Putamen (tissue), 1 donor: ENCODE data around the gene PCDHGA4.
"Not testable (repeated sequence)": the region's sequence is repeated elsewhere in the genome, so short reads cannot be mapped to it uniquely, and the experiment has no call there.

Source experiments
- DNase-seq: peaks from one replicate; pipeline ENCODE4 v3.0.0-alpha.2; 2016; ENCODE audit warnings: low spot score

PCDHGA4 gene

DNA sequence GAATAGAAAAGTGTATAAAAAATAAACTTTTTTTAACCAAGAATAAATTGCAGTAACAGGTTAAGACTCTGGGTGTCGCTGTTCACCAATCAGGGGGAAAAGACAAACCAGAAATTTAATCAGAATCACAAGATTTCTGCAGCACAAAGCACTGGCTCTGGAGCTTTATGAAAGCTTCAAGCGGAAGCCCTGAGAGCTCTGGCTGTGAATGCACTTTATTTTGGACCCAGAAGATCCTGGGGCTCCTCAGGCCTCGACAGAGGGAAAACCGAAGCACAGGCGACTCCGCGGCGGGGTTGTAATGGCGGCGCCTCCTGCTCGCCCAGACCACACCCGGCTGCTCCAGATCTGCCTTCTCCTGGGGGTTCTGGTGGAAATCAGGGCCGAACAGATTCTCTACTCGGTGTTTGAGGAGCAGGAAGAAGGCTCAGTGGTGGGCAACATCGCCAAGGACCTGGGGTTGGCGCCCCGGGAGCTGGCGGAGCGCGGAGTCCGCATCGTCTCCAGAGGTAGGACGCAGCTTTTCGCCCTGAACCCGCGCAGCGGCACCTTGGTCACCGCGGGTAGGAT, at the start of gene PCDHGA4:
Gene PCDHGA4, plus strand, starts transcription at position 122 of the 570 bp plus-strand sequence. Its CDS starts 87 bp downstream, at position 209.
- no peak for DNase-seq

DNA sequence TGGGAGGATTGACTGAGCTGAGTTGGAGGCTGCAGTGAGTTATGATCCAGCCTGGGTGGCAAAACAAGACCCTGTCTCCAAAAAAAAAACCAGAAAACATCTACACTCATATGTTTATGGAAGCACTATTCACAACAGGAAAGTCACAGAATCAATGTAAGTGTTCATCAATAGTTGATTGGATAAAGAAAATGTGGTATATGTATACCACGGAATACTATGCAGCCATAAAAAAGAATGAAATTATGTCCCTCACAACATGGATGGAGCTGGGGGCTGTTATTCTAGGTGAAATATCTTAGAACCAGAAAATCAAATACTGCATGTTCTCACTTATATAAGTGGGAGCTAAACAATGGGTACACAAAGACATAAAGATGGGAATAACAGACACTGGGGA, 48.2 kb upstream of the PCDHGA4 start:
- DNase-seq = no peak

DNA sequence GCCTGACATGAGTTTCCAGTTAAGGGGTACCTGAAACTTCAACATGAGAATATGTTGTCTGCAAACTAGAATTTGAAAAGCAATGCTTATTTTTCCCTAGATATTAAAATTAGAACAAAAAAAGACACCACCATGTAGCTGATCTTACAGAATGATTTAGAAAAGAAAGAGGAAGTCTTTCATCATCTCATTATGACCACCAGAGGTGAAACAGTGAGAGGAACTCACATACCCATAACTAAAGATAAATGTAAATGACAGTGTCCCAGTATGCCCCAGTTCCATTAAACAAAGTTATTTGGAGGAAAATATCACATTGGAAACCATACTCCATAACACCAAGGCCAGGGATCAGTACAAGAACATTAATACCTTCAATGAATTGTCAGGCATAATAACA, 41.1 kb upstream of the PCDHGA4 start:
- DNase-seq = no peak

DNA sequence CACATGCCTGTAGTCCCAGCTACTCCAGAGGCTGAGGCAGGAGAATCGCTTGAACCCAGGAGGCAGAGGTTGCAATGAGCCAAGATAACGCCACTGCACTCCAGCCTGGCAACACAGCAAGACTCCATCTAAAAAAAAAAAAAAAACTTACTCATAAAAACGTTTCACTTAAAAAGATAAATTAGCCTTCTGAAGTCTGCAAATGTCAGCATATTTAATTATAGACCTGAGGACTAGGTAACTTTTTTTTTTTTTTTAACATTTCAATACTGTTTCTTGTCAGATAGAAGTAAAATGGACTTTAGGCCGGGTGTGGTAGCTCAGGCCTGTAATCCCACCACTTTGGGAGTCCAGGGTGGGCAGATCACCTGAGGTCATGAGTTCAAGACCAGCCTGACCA, 37.9 kb upstream of the PCDHGA4 start:
- not testable (repeated sequence) for DNase-seq

DNA sequence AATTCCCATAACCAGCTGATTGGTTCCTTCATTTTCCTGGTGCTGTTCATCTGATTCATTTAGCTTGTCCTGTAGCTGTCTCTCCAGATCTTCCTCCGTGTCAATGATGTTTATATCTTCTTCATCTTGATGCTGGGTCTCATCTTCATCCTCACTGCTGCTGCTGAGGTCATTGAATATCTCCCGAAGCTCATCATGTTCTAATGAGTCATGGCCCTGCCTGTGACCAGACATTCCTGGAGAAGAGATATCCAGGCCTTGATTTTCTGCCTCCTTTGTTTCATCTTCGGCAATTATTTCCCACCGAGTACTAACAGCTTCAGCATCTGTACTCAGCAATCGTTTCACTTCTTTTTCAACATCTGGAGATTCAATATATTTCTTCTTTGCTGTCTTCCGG, 35.6 kb upstream of the PCDHGA4 start:
- no peak for DNase-seq

DNA sequence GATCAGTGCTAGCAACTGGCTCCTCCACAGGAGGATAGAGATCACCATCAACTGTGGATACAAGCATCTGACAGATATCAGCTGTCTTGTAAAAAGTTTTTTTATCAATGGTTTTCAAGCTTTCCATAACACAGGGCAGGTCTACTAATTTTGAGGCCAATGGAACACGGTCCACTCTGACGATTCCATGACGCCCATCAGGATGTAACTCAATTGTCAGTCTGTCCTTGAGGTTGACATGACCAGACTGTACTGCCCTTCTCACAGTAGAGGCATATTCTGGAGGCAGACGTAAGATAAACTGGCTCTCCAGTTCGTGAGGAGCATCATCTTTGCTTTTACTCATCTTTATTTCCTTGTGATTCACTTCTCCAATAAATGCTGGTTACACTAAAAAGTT, 35.1 kb upstream of the PCDHGA4 start:
- DNase-seq = no peak

DNA sequence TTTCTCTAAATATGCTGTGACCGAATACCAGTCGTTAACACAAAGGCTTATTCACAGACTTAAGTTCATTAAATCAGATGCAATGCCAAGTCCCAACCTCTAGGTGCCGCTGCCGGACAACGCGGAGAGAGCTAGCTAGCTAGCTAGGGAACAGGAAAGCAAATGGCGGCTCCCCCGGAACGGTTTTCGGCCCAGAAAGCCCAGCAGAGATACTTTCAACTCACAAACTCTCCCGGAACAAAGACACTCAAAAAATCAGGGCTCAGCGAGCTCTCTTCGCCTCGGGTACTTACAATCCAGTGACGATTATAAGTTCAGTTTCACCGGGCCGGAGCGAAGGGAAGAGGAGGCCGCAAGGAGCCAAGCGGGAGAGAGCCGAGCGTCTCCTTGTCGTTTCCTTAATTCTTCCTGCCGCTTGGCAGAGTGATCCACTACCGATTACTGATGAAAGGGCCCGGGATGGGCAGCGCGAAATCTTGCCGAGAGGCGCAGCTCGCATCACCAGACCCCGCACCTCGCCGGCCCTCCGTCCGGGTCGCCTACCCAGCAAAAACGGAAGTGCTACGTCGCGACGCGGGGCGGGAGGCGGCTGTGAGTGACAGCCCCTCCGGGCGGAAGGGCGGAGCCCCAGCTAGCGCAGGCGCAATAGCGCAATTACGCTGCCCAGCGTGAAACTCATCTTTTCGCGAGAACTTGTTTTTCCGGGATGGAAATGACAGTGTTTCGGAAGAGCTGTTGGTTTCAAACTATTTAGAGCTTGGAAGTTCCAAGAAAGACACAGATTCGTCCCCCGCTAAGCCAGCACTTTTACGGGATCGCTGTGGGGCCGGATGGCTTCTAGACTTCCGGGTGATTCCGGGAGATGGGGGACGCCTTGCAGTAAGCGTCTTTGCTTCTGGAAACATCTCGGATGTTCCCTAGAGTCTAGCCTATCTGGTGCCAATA, 34.3 kb upstream of the PCDHGA4 start, which contains the start of gene TAF7:
Gene TAF7, minus strand, starts transcription at position 560 of the 945 bp plus-strand sequence. CDS start 740 bp downstream, outside the sequence.
- peak; percentile 93 for DNase-seq

DNA sequence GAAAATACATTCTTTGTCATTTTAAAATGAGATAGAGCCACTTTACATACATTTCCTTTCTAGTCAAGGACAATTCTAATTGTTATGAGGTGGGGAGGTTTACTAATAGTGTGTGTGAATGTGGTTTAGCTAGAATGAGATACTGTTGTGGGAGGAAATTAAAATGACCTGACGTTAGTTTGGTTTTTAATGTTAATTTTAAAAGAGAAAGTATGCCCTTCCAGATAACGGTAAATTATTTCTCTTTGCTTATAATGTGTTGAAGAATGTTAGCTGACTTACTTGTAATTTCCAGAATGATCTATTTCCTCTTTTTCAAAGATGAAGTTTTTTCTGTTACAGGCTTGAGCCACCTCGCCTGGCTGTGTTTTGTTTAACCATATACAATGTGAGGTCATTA, 32.6 kb upstream of the PCDHGA4 start:
- DNase-seq = no peak

DNA sequence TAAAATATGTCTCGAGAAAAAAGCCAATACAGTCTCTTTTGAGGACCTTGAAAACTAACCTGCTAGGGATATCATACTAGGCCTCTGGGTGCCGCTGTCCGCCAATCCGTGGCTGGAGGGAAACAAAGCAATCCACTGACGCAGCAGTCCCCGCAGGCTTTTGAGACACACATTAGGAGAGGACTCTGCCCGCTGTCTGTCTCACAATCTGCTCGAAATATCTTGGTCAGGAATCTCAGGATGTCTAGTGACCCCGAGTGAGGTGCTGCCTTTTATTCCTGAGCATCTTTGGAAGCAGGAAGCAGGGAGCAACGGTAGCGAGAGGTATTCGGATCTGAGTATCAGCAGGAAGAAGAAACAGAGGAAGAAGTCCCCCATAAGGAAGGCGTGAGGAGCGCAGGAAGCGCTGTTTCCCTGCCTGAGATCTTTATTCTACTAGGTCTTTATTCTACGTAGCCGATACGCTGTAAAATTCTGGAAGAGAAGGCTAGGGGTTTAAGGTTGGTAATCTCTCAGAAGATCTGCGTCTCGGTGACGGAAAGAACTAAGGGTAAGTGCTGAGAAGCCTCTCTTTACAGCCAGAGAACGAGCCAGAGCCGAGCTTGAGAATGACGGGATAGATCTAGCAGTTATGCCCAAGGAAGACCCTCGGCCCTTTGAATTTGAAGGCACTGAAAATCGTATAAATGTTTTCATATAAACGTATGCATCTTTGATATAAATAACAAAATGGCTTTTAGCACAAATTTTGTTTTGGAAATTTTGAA, 28.6 kb upstream of the PCDHGA4 start:
- peak; percentile 72 for DNase-seq

DNA sequence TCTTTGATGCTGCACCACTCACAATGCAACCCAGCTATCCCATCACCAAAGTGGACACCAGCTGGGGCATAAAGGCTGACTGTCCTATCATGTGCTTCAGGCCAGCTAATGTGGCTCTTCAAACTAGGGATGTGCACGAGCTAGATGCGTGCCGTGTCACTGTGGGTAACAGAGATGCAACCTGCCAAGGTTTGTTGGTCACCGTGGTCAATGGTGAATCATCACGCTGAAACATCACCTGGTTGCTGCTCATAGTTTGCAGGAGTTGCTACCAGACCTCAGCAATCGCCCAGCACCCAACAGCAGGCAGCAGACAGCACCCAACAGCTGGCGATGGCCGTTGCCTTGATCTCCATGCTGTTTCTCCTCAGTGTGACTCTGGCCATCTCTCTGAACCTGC, 26.6 kb upstream of the PCDHGA4 start:
- DNase-seq = no peak

DNA sequence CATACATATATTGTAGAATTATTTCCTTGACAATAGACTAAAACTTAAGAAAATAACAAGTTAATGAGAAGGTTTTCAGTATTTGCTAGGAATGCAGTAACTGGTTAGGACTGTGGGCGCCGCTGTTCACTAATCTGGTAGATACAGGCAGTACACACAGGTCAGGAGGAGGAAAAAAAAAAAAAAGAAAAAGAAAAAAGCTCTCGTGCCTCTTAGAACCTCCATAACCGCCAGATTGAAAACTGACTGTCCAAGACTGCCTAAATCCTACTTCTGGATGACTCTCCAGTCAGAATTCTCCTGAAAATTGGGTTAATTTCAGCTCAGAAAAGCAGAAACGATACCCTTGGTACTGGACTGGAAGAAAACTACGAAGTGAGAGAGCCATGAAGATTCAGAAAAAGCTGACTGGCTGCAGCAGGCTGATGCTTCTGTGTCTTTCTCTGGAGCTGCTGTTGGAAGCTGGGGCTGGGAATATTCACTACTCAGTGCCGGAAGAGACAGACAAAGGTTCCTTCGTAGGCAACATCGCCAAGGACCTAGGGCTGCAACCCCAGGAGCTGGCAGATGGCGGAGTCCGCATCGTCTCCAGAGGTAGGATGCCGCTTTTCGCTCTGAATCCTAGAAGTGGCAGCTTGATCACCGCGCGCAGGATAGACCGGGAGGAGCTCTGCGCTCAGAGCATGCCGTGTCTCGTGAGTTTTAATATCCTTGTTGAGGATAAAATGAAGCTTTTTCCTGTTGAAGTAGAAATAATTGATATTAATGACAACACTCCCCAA, 24.3 kb upstream of the PCDHGA4 start, which contains the start of gene PCDHGA1:
Gene PCDHGA1, plus strand, starts transcription at position 216 of the 782 bp plus-strand sequence.
- no peak for DNase-seq

DNA sequence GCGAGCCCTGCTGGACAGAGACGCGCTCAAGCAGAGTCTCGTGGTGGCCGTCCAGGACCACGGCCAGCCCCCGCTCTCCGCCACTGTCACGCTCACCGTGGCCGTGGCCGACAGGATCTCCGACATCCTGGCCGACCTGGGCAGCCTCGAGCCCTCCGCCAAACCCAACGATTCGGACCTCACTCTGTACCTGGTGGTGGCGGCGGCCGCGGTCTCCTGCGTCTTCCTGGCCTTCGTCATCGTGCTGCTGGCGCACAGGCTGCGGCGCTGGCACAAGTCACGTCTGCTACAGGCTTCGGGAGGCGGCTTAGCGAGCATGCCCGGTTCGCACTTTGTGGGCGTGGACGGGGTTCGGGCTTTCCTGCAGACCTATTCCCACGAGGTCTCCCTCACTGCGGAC, 22.2 kb upstream of the PCDHGA4 start:
- DNase-seq = not testable (repeated sequence)

DNA sequence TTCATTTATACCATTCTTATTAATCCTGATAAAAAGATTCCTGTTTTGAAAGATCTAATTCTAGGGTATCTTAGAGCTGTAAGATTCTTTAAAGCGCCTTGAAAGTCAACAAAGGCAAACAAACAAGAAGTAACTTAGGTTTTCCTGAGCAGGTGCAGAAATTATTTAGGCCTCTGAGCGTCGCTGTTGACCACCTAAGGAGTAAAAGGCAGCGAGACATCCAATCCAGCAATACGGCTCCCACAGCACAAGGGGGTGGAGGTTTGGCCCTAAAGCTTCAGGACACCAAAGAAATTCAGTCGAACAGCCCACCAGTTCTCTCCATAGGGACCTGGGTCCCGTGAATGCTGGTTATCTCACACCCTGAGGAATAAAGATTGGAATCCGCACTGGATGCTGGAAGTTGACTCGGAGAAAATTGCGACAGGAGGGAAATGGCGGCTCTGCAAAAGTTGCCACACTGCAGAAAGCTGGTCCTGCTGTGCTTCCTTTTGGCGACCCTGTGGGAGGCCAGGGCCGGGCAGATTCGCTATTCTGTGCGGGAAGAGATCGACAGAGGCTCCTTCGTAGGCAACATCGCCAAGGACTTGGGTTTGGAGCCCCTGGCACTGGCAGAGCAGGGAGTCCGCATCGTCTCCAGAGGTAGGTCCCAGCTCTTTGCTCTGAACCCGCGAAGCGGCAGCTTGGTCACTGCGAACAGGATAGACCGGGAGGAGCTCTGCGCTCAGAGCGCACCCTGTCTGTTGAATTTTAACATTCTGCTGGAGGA, 16.1 kb upstream of the PCDHGA4 start, which contains the start of gene PCDHGA2:
Gene PCDHGA2, plus strand, starts transcription at position 223 of the 769 bp plus-strand sequence.
- no peak for DNase-seq

DNA sequence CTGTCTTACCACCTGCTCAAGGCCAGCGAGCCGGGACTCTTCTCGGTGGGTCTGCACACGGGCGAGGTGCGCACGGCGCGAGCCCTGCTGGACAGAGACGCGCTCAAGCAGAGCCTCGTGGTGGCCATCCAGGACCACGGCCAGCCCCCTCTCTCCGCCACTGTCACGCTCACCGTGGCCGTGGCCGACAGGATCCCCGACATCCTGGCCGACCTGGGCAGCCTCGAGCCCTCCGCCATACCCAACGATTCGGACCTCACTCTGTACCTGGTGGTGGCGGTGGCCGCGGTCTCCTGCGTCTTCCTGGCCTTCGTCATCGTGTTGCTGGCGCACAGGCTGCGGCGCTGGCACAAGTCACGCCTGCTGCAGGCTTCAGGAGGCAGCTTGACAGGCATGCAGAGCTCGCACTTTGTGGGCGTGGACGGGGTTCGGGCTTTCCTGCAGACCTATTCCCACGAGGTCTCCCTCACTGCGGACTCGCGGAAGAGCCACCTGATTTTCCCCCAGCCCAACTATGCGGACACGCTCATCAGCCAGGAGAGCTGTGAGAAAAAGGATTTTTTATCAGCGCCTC, 14.0 kb upstream of the PCDHGA4 start:
- DNase-seq = not testable (repeated sequence)

DNA sequence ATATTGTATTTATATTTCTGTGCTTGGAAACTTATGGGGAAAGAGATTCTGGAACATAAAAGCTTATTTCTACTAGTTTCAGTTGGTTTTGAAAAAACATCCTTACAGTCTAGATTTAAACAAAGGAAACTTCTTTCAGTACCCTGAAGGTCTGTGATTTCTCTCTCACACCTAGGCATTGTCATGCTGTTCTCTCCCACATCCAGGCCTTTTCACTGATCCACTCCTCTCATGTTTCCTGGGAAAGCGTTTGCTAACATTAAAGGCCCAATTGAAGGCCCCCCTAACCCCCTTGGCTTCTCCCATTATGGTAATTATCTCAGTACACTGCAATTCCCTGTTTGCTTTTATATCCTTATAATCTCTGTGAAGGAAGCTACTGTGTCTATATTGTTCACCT, 12.0 kb upstream of the PCDHGA4 start:
- DNase-seq = no peak

DNA sequence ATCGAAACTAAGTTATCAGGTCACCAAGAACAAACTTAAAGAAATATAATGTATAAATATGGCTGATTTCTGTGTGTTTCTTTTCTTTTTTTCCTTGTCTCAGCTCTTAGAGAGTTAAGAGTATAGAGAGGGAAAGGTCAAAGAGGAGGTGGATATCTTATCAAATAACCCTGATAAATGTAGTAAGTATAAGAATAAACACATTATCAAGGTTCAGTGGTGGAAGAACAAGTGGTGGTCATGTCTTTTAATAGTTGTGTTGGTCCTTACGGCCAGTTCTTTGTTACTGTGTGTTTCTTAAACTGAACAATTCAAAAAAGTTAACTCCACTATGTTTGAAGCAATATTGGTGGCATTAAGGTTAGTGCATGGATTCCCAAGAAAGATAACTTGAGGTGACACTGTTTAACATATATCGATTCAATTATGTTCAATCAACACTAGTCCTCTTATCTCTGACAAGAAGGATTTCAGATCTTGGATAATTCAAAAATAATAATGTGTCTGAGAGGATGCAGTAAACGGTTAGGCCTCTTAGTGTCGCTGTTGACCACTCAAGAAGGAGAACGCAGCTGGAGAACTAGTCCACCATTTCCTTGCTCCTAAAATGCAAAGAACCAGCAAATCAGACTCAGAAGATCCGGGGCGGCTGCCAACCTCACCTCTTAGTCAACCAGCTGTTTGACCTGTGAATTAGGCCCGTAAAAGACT, 11.4 kb upstream of the PCDHGA4 start, which contains the start of gene PCDHGA3:
Gene PCDHGA3, plus strand, starts transcription at position 588 of the 711 bp plus-strand sequence. CDS start 205 bp downstream, outside the sequence.
- no peak for DNase-seq

DNA sequence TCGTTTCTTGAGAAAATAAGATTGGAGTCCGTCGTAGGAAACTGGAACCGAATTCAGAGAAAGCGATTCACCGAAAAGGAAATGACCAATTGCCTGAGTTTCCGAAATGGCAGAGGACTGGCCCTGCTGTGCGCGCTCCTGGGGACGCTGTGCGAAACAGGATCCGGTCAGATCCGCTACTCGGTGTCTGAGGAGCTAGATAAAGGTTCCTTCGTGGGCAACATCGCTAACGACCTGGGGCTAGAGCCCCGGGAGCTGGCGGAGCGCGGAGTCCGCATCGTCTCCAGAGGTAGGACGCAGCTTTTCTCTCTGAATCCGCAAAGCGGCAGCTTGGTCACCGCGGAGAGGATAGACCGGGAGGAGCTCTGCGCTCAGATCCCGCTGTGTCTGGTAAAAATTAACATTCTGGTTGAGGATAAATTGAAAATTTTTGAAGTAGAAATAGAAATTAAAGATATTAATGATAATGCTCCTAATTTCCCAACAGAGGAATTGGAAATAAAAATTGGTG, 10.8 kb upstream of the PCDHGA4 start:
- no peak for DNase-seq

DNA sequence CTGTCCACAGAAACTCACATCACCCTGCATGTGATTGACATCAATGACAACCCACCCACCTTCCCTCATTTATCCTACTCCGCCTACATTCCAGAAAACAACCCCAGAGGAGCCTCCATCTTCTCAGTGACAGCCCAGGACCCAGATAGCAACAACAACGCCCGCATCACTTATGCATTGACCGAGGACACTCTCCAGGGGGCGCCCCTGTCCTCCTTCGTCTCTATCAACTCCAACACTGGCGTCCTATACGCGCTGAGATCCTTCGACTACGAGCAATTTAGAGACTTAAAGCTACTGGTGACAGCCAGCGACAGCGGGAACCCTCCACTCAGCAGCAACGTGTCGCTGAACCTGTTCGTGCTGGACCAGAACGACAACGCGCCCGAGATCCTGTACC, 9.5 kb upstream of the PCDHGA4 start:
- DNase-seq = no peak

DNA sequence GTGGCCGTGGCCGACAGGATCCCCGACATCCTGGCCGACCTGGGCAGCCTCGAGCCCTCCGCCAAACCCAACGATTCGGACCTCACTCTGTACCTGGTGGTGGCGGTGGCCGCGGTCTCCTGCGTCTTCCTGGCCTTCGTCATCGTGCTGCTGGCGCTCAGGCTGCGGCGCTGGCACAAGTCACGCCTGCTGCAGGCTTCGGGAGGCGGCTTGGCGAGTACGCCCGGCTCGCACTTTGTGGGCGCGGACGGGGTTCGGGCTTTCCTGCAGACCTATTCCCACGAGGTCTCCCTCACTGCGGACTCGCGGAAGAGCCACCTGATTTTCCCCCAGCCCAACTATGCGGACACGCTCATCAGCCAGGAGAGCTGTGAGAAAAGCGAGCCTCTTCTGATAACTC, 8.8 kb upstream of the PCDHGA4 start:
- not testable (repeated sequence) for DNase-seq
